Left ventricle myocardium inferior (tissue), 1 donor: ENCODE results near the gene PDE6D. TPM values are rescaled to one million over a fixed set of nuclear protein-coding genes. Genes with fewer than 3 reads are reported as not detected.
A peak's percentile ranks its signal among the peaks of the same experiment; 100 is the strongest.
"Not testable (repeated sequence)": the region's sequence is repeated elsewhere in the genome, so short reads cannot be mapped to it uniquely, and the experiment has no call there.

Source experiments
- DNase-seq: peaks from one replicate; pipeline ENCODE4 v3.0.0-alpha.2; 2020
- H3K27ac ChIP-seq: fragments of 200-600 bp; replicated peaks from 2 replicates; pipeline ENCODE4 v1.8.0; 2021
- H3K27me3 ChIP-seq: fragments of 200-600 bp; 2 replicates; pipeline ENCODE4 v1.8.0; 2021; ENCODE audit warnings: low read depth
- H3K36me3 ChIP-seq: fragments of 200-600 bp; 2 replicates; pipeline ENCODE4 v1.8.0; 2021
- H3K4me1 ChIP-seq: fragments of 200-600 bp; 2 replicates; pipeline ENCODE4 v1.8.0; 2021
- H3K4me3 ChIP-seq: fragments of 200-600 bp; 2 replicates; pipeline ENCODE4 v1.8.0; 2021; ENCODE audit warnings: mild to moderate bottlenecking, moderate library complexity
- H3K9me3 ChIP-seq: fragments of 200-600 bp; replicated peaks from 2 replicates; pipeline ENCODE4 v1.8.0; 2021
- intact Hi-C: fragments of 100-400 bp; cut with micrococcal nuclease; formaldehyde crosslinking; loops from one replicate; pipeline ENCODE4 v1.11.0; 2022
- total RNA-seq: library from RNA; stranded (reverse); fragmentation: NEBNext Ultra II Directional; extraction: Animal tissue kit (Norgen Biotek cat#: 25700); gene quantifications from one replicate; pipeline ENCODE4 v1.2.1, GENCODE V29; 2021
- TF ChIP-seq, protein P1 (sequence below): fragments of 200-600 bp; IDR thresholded peaks from 2 replicates; pipeline ENCODE4 v1.8.0; 2021; ENCODE audit warnings: antibody characterized with exemption, mild to moderate bottlenecking, borderline replicate concordance
- donor health status: DM: no; HTN: yes; CAD: no; lungs with severe emphysema.

Gene PDE6D
- total RNA-seq, 1 donor from 2014 or later = 15.5 TPM

GRCh38 chr2:231714639-231715498 is 66.2 kb downstream of the PDE6D start:
- TF ChIP-seq, protein P1, sequence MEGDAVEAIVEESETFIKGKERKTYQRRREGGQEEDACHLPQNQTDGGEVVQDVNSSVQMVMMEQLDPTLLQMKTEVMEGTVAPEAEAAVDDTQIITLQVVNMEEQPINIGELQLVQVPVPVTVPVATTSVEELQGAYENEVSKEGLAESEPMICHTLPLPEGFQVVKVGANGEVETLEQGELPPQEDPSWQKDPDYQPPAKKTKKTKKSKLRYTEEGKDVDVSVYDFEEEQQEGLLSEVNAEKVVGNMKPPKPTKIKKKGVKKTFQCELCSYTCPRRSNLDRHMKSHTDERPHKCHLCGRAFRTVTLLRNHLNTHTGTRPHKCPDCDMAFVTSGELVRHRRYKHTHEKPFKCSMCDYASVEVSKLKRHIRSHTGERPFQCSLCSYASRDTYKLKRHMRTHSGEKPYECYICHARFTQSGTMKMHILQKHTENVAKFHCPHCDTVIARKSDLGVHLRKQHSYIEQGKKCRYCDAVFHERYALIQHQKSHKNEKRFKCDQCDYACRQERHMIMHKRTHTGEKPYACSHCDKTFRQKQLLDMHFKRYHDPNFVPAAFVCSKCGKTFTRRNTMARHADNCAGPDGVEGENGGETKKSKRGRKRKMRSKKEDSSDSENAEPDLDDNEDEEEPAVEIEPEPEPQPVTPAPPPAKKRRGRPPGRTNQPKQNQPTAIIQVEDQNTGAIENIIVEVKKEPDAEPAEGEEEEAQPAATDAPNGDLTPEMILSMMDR = peak; percentile 91
- H3K4me1 ChIP-seq = peaks cover 69% of the 10 kb centered on the region
- H3K27me3 ChIP-seq = no peaks in the 10 kb centered on the region
- H3K9me3 ChIP-seq = no peaks in the 10 kb centered on the region
- DNase-seq = peak; percentile 74
- no peak overlapping the region for H3K4me3 ChIP-seq
- peaks cover 20% of the 10 kb centered on the region for H3K36me3 ChIP-seq
- peak overlapping the region; percentile 75 for H3K27ac ChIP-seq
- intact Hi-C loops = loop anchor here (5.0 kb wide), 1 partner anchor 103 kb away; no protein-coding TSS in a partner anchor

DNA sequence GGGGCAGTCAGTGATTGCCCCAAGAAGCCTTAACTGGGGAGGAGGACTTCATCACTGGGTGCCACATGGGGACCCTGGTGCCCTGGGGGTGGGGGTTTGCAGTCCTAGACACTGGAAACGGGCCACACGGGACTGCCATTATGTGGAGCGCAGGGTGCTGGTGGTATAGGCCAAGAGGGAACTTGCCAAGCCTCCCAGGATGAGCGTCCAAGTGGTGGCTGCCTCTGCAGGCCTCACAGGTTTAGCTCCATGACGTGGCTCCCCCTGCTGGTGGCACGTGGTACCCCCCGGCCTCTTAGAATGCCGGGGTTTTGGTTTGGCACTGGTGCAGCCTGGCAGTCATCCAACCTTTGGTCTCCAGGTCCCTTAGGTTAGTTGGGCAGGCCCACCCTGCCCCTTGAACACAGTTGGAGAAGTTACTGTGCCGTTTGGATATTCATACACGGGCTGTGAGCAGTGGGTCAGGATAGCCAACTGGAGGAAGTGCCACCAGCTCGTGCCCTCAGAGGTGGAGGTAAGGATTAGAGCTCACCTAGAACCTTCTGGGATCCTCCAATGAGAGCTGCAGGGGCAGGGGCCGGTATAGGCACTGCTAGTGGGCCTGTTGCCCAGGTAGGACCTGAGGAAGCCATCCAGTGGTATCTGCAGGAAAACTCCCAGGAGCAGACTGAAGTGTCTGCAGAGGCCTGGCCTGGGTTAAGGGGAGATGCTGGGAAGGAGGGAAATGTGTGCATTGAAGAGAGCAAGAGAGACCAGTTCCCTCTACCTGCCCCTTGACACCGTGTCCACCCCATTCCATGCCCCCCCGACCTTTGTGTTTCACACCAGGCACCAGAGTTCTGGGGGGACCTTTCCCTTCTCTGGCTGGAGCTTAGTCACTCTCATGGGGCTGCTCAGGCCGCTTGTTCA is 67.1 kb downstream of the PDE6D start:
- intact Hi-C loops = no loop called here
- H3K4me1 ChIP-seq = peaks cover 78% of the 10 kb centered on the region
- H3K9me3 ChIP-seq = no peaks in the 10 kb centered on the region
- peaks cover 20% of the 10 kb centered on the region for H3K36me3 ChIP-seq
- TF ChIP-seq, protein P1 = peak; percentile 96
- DNase-seq = peak; percentile 87
- H3K4me3 ChIP-seq = peak overlapping the region; percentile 4
- H3K27ac ChIP-seq = peak overlapping the region; percentile 75
- H3K27me3 ChIP-seq = no peaks in the 10 kb centered on the region

GRCh38 chr2:231713406-231713729 is 67.7 kb downstream of the PDE6D start:
- Histone ChIP-seq H3K27ac (peak overlapping the region; percentile 75), H3K4me3 (peak overlapping the region; percentile 4), H3K36me3 (peaks cover 20% of the 10 kb centered on the region), H3K4me1 (peaks cover 83% of the 10 kb centered on the region)
- intact Hi-C loops, DNase-seq, H3K9me3 ChIP-seq, H3K27me3 ChIP-seq: not testable (repeated sequence)

- Histone ChIP-seq H3K36me3 (peaks cover 20% of the 10 kb centered on the region), H3K4me1 (peaks cover 81% of the 10 kb centered on the region), H3K4me3 (peak overlapping the region; percentile 100), H3K27ac (peak overlapping the region; percentile 99)
- DNase-seq, H3K9me3 ChIP-seq, H3K27me3 ChIP-seq, intact Hi-C loops: not testable (repeated sequence)
Observed at GRCh38 chr2:231712451-231713021, 68.5 kb downstream of the PDE6D start.

DNA sequence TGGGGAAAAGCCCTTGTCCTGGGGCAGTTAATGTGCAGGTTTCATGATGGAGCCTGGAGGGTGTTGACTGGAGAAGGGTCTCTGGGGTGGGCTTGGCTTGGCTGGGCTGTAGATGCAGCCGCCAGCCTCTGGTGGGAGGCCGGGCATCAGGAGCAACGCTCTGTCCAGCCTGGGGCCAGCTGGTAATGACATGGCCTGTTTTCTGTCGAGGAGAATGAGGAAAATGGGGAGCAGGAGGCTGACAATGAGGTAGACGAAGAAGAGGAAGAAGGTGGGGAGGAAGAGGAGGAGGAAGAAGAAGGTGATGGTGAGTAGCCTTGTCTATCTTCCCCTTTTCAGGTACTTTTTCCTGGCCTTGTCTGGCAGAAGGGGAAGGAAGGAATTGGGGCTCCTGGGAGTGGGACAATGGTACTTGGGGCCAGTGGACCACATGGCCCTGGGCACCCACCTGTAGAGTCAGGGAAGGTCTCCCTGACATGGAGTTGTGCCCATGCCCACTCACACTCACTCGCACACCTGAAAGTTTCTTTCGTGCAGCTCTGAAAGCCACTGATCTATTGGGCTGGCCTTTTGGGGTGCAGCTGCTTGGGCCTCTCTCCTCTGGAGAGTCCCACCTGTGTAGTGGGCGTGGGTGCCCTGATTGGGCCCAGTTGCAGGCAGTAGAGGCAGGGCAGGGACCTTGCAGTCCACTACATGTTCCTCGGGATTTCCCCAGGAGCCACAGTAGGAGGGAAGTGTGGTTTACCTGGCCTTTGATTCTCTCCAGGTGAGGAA is 69.2 kb downstream of the PDE6D start:
- intact Hi-C loops = loop anchor here (2.0 kb wide), 1 partner anchor 35 kb away; no protein-coding TSS in a partner anchor
- Histone ChIP-seq H3K9me3 (no peaks in the 10 kb centered on the region), H3K4me1 (peaks cover 79% of the 10 kb centered on the region), H3K4me3 (peak overlapping the region; percentile 100), H3K27me3 (no peaks in the 10 kb centered on the region), H3K36me3 (peaks cover 20% of the 10 kb centered on the region), H3K27ac (peak overlapping the region; percentile 99)
- TF ChIP-seq, protein P1 = no peak
- DNase-seq = no peak
